Neuron (in vitro differentiated cells): Measurements from ENCODE around the gene RFX2.
"Not testable (repeated sequence)": the region's sequence is repeated elsewhere in the genome, so short reads cannot be mapped to it uniquely, and the experiment has no call there.

Experiments
- H2AFZ ChIP-seq: one replicate; pipeline ENCODE4 v1.6.1; 2013; ENCODE audit warnings: low read depth, mild to moderate bottlenecking, inconsistent platforms, low read length, moderate library complexity
- H3K27me3 ChIP-seq: one replicate; pipeline ENCODE4 v1.6.1; 2013; ENCODE audit warnings: low read length; ENCODE audit not compliant: insufficient read depth
- H3K36me3 ChIP-seq: one replicate; pipeline ENCODE4 v1.6.1; 2013; ENCODE audit warnings: low read length; ENCODE audit not compliant: insufficient read depth
- H3K4me1 ChIP-seq: one replicate; pipeline ENCODE4 v1.6.1; 2013; ENCODE audit warnings: low read length; ENCODE audit not compliant: insufficient read depth
- H3K4me3 ChIP-seq: 2 replicates; pipeline ENCODE4 v1.5.1; 2013; ENCODE audit warnings: mild to moderate bottlenecking, low read length, moderate library complexity
- H3K9me3 ChIP-seq: one replicate; pipeline ENCODE4 v1.6.1; 2013; ENCODE audit warnings: low read length

RFX2 gene

DNA sequence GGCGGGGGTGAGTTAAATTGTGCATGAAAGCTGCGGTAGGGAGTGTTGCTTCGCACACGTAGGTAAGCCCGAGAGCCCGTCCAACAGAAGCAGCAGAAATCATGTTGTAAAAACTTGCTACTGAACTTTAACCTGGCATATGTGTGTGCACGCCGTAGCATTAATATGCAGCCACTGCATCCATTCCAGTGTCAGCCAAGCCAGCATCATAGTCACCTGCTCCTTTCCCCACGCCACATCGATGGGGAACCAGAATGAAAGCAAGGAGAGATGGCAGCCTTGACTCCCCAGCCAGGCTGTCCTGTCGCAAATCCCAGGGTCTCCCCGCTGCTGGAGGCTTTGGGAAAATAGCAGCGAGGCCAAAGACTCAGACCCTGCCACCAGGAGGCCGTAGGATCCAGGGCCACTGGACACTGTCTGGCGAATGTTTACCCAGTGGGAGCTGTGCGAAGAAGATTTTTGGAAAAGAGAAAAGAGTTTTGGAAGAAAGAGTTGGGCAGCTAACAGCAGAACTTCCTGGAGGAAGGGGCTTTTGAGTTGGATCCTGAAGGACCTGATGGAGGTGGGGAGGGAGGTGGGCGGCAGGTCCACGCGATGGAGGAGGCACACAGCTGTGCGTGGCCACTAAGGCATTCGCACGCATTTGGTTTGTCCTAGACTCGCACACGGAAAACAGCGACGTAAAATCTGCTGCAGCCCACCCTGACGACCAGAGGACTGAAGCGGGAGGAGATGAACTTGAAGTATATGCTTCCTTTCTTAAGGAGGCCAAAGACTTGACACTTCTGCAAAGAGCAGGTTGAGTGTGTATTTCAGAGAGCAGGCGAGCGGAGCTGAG, 83.7 kb downstream of the RFX2 start:
- peaks cover 28% of the 10 kb centered on the region for H3K36me3 ChIP-seq
- no peak overlapping the region for H3K4me3 ChIP-seq
- H2AFZ ChIP-seq, result no peak overlapping the region
- no peaks in the 10 kb centered on the region for H3K27me3 ChIP-seq
- H3K4me1 ChIP-seq, result no peaks in the 10 kb centered on the region
- H3K9me3 ChIP-seq, result peaks cover 3% of the 10 kb centered on the region

DNA sequence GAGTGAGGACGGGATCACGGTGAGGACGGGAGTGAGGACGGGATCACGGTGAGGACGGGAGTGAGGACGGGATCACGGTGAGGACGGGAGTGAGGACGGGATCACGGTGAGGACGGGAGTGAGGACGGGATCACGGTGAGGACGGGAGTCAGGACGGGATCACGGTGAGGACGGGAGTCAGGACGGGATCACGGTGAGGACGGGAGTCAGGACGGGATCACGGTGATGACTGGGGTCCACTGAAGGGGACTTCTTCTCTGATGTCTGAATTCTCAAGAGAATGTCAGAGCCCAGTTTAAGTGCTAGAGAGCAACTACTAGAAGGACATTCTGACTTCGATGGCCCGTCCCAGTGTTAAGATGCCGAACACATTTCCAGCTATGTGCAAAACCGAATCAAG, 85.5 kb downstream of the RFX2 start:
- not testable (repeated sequence) for H3K27me3 ChIP-seq, H3K9me3 ChIP-seq, H3K4me1 ChIP-seq, H2AFZ ChIP-seq, H3K4me3 ChIP-seq
- H3K36me3 ChIP-seq, result peaks cover 30% of the 10 kb centered on the region

DNA sequence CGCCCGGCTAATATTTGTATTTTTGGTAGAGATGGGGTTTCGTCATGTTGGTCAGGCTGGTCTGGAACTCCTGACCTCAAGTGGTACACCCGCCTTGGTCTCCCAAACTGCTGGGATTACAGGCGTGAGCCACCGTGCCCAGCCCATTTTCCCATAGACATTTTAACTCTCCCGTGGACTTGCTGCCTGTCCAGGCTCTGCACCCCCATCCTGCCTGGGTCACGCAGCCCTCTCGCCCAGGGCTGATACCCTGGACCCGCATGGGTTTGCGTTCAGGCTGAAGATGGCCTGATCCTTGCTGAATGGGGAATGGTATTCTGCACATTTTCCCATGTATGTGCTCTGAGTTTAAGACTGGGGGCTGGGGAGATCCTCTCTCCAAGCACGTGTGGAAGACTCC, 86.4 kb downstream of the RFX2 start:
- Histone ChIP-seq H3K27me3 (no peaks in the 10 kb centered on the region), H3K4me3 (no peak overlapping the region), H3K36me3 (peaks cover 29% of the 10 kb centered on the region), H3K4me1 (no peaks in the 10 kb centered on the region), H2AFZ (no peak overlapping the region), H3K9me3 (no peaks in the 10 kb centered on the region)

DNA sequence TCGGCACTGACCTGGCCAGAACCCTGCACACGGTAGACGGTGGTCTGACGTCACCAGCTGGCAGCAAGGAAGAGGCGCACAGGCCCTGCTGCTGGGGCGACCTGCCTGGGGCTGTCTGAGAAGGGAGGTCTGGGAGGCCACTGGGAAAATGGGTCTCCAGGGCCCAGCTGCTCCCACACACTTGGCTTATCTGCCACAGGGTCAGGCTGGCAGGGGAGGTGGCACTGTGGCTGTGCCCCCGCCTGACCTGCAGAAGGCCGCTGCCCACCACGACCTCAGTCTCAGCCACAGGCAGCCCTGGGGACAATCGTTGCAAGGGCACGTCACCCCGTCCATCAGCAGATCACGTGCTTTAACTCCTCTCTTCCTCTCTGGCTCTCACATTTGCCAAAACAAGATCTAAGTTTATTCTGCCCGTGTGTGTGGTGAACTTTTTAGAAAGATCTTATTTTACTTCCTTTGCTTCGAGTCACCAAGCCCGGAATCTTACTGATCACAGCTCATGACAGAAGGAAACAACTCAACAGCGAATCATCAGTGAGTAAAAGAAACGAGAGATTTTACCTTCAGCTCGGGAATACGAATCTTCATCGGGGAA, 87.1 kb downstream of the RFX2 start:
- Histone ChIP-seq H3K9me3 (no peaks in the 10 kb centered on the region), H3K4me1 (no peaks in the 10 kb centered on the region), H2AFZ (no peak overlapping the region), H3K27me3 (no peaks in the 10 kb centered on the region), H3K36me3 (peaks cover 29% of the 10 kb centered on the region), H3K4me3 (no peak overlapping the region)

DNA sequence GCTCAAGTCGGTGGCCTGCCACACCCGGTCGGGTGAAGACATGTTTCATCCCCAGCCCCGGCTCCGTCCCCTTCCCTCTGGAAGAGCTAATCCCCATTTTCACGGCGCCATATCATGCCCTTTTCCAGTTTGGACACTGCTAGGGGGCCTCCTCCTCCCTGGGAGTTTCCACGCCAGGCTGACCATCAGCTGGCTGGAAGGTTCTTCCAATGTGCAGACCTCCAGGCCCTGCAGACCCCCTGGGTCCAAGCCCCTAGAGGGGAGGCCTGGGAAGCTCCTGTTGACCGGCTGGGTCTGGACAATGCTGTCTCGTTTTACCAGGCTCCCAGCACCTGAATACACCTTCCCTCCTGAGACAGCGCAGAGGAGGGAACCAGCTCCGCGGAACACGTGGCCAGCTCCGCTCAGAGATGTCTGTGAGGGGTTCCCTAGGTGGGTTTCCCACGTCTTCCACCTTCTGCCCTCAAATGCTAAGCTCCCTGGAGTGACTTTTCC, 87.7 kb downstream of the RFX2 start:
- H3K4me1 ChIP-seq, result no peaks in the 10 kb centered on the region
- peaks cover 28% of the 10 kb centered on the region for H3K36me3 ChIP-seq
- no peaks in the 10 kb centered on the region for H3K9me3 ChIP-seq
- no peaks in the 10 kb centered on the region for H3K27me3 ChIP-seq
- no peak overlapping the region for H3K4me3 ChIP-seq
- H2AFZ ChIP-seq, result no peak overlapping the region

DNA sequence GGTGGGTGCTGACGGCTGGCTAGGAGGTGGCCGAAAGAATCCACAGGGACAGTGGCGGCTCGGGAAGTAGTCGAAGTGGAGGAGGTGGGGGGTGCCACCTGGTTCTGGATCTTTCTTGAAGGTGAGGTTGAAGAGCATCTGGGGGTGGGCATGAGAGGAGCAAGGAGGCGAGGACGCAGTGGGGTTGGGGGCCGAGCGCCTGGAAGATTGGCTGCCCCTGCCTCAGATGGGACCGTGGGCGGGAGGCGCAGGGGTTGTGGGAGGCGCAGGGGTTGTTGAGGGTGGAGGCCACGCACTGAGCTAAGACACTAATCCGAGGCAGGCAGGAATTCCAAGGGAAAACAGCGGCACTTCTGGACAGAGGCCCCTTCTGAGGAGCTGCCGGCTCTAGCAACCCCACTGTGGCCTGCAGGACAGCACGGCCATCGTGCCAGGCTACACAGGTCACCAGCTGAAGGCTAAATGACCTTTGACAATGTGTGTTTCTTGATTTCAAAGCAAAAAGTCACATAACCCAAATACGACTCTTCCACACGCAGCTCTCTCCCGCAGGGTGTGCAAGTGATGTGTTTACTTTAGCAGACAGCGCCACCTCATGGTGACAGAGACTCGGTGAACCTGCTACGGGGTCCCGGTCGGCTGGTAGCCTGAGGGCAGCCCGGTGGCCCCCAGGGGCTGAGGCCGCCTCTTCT, 88.3 kb downstream of the RFX2 start:
- H3K9me3 ChIP-seq, result no peaks in the 10 kb centered on the region
- no peaks in the 10 kb centered on the region for H3K4me1 ChIP-seq
- H3K27me3 ChIP-seq, result no peaks in the 10 kb centered on the region
- H3K4me3 ChIP-seq, result no peak overlapping the region
- no peak overlapping the region for H2AFZ ChIP-seq
- peaks cover 22% of the 10 kb centered on the region for H3K36me3 ChIP-seq

DNA sequence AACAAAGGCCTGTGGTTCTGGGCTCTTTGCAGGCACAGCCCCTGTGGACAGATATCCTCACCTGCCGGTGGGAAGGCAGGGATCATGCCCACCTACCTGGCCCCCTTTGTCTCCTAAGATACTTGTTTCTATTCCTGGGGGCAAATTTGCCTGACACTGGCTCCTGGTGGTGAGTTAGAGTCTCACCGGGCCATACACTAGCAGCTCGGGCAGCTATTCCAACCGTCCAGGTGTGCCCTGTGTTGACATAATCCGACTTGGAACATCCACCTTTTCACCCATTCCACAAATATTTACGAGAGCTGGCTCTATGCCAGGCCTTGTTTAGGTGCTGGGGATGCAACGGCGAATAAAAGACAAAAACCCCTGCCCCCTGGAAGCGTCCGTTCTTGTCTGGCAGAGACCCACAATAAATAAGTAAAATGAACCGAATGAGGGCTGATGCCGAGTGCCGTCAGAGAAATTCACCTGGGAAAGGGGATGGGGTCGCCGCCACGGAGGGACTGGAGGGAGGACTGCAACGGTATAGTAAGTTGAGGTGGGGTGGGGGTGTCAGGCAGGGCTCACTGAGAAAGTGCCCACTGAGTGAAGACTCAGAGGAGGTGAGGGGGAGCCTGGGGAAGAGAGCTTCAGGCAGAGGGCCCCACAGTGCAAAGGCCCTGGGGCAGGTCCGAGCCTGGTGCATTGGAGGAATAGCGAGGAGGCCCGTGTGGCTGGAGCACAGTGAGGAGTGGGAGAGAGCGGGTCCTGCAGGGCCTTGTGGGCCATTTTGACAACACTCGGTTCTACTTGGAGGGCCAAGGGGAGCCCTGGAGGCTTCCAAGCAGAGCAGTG, 89.1 kb downstream of the RFX2 start:
- no peaks in the 10 kb centered on the region for H3K9me3 ChIP-seq
- H2AFZ ChIP-seq, result no peak overlapping the region
- peaks cover 14% of the 10 kb centered on the region for H3K36me3 ChIP-seq
- H3K4me1 ChIP-seq, result no peaks in the 10 kb centered on the region
- H3K4me3 ChIP-seq, result no peak overlapping the region
- no peaks in the 10 kb centered on the region for H3K27me3 ChIP-seq

DNA sequence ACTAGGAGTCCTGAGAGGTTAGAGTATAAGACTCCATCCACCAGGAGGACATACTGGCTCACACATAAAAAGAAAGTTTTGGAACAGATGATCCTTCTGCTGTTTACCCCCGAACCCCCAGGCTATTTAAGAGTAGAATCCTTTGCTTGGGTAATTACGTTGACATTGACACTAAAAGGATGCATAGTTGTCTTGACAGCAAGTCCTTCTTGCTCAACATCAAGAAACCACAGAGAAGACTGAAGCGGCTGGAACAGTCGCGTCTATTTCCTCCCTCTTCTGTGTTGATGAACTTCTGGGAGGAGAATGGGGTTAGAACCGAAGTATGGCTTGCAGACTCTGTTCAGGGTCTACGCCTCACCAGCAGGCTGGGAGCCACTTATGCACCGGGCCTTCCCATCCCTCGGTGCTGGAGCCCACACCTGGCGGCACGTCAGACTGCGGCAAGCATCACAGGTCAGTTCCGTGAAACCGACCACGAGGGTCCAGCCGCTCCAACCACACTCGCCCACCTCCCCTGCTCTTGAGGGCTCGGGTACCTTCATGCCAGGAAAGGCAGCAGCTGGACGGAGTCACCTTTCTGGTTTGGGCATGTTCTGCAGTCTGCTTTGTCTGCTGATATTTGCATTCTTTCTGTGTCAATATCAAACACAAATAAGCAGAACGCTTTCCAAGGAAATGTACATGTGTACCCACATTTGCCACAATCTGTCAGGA, 90.0 kb downstream of the RFX2 start:
- no peaks in the 10 kb centered on the region for H3K27me3 ChIP-seq
- peaks cover 10% of the 10 kb centered on the region for H3K36me3 ChIP-seq
- no peaks in the 10 kb centered on the region for H3K4me1 ChIP-seq
- no peak overlapping the region for H2AFZ ChIP-seq
- no peak overlapping the region for H3K4me3 ChIP-seq
- no peaks in the 10 kb centered on the region for H3K9me3 ChIP-seq

DNA sequence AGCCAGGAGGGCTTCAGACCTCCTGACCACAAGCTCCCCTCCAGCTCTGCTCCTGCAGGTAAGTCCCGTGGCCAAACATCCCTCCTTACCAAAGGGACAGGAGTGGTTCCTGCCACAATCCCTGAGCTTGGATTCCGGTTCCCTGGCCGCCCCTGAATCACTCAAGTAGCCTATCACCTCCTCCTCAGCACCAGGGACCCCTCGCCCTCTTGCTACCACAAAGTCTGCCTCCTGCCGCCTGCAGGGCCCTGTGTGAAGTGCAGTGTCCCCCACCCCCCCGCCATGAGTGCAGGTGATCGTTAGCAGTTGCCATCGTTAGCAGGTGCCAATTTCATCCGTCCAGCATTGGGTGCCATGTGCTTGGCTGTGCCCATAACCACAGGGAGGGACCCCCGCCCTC, 91.5 kb downstream of the RFX2 start:
- H3K4me1 ChIP-seq, result peaks cover 5% of the 10 kb centered on the region
- no peaks in the 10 kb centered on the region for H3K27me3 ChIP-seq
- peaks cover 10% of the 10 kb centered on the region for H3K36me3 ChIP-seq
- H3K4me3 ChIP-seq, result no peak overlapping the region
- H2AFZ ChIP-seq, result no peak overlapping the region
- no peaks in the 10 kb centered on the region for H3K9me3 ChIP-seq

DNA sequence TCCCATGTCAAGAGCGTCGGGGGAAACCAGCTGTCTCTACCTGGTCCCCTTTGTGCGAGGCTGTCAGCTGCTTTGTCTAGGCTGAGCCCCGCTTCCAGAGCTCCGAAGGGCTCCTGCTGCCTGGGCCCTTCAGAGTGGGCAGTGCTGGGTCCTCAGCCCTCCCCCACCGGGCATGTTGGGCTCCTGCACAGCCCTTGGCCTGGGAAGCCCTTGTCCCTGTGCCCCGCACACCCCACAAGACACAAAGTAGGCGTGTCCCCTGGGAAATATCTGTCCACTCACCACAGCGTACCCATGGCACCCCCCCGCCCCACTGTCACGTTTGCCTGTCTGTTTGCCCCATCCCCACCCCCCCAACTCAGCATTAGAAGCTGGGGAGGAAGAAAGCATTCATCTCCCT, 92.7 kb downstream of the RFX2 start:
- no peak overlapping the region for H2AFZ ChIP-seq
- H3K4me1 ChIP-seq, result peaks cover 9% of the 10 kb centered on the region
- H3K4me3 ChIP-seq, result no peak overlapping the region

DNA sequence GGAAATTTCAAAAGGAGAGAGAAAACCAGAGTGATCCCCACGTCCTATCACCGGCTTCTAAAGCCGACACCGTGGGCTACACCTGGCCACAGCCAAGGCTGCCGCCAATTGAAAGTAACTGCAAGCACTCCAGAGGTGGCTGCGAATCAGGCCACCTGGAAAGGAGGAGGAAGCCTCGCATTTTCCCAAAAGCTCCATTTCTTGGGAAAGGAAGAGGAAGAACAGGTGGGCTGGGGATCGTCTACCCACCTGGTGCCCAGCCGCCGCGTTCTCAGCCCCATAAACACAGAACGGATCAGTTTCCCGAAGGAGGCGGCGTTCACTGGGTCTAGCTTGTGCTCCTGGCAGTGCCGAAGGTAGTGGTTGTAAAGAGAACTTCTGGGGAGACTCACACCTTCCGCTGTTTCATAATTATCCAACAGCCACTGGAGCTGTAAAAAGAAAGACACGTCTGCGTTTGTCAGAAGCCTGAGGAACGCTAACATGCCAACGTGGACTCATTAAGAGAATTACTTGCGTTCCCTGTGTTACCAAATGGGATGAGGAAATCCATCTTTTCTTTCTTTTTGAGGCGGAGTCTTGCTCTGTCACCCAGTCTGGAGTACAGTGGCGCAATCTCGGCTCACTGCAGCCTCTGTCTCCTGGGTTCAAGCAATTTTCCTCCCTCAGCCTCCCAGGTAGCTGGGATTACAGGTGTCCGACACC, 94.3 kb downstream of the RFX2 start:
- H3K27me3 ChIP-seq, result no peaks in the 10 kb centered on the region
- peaks cover 19% of the 10 kb centered on the region for H3K36me3 ChIP-seq
- H3K9me3 ChIP-seq, result no peaks in the 10 kb centered on the region
- no peak overlapping the region for H2AFZ ChIP-seq
- peaks cover 9% of the 10 kb centered on the region for H3K4me1 ChIP-seq
- no peak overlapping the region for H3K4me3 ChIP-seq

More for the DNA sequence above, 92.7 kb downstream of the RFX2 start:
- H3K36me3 ChIP-seq, result peaks cover 10% of the 10 kb centered on the region
- H3K9me3 ChIP-seq, result no peaks in the 10 kb centered on the region
- H3K27me3 ChIP-seq, result no peaks in the 10 kb centered on the region
